Kidney (tissue), 14 donors: ENCODE measurements around the gene GAA. TPM values are rescaled to one million over a fixed set of nuclear protein-coding genes. Genes with fewer than 3 reads are reported as not detected.

Experiments used
- DNase-seq, 5 donors: peaks; one replicate each; pipeline ENCODE4 v3.0.0-alpha.2; 2013 to 2020
- FAIRE-seq: peaks from 2 replicates; lab custom pipeline; 2012; peaks lifted over from hg19 to GRCh38; lab: Jason Lieb, UNC
- H3K27ac ChIP-seq, 2 donors: one replicate each; pipeline ENCODE4 v1.7.0; 2013; ENCODE audit warnings: low read depth in 2 of 2, low read length in 2 of 2, inconsistent platforms in 1 of 2
- H3K27me3 ChIP-seq: one replicate; pipeline ENCODE4 v1.7.1; 2013; ENCODE audit warnings: low read length, inconsistent platforms; ENCODE audit not compliant: control insufficient read depth, insufficient read depth
- H3K36me3 ChIP-seq, 3 donors: one replicate each; pipeline versions ENCODE4 v1.7.0 to v1.7.1; 2013; ENCODE audit warnings: low read length in 3 of 3, control low read depth in 1 of 3, inconsistent platforms in 1 of 3; ENCODE audit not compliant: insufficient read depth in 3 of 3, control insufficient read depth in 2 of 3
- H3K4me1 ChIP-seq, 3 donors: one replicate each; pipeline versions ENCODE4 v1.7.0 to v1.7.1; 2013; ENCODE audit warnings: low read length in 3 of 3, inconsistent platforms in 1 of 3, low read depth in 1 of 3; ENCODE audit not compliant: control insufficient read depth in 2 of 3, insufficient read depth in 2 of 3
- H3K4me3 ChIP-seq, 3 donors: one replicate each; pipeline versions ENCODE4 v1.7.0 to v1.8.1; 2013; ENCODE audit warnings: low read length in 3 of 3, control low read depth in 1 of 3, inconsistent platforms in 1 of 3
- H3K9ac ChIP-seq, 3 donors: one replicate each; pipeline versions ENCODE4 v1.7.0 to v1.7.1; 2013; ENCODE audit warnings: low read length in 3 of 3, control low read depth in 1 of 3, inconsistent platforms in 1 of 3
- H3K9me3 ChIP-seq, 3 donors: one replicate each; pipeline versions ENCODE4 v1.7.0 to v1.7.1; 2013; ENCODE audit warnings: low read length in 3 of 3, control low read depth in 1 of 3, inconsistent platforms in 1 of 3; ENCODE audit not compliant: control insufficient read depth in 2 of 3, insufficient read depth in 1 of 3
- CTCF ChIP-seq: IDR thresholded peaks from 3 replicates; pipeline ENCODE4 v1.5.1; 2012; ENCODE audit warnings: mild to moderate bottlenecking, moderate library complexity, borderline replicate concordance; ENCODE audit not compliant: insufficient read depth; ENCODE audit errors: extremely low read depth
- intact Hi-C: fragments of 100-400 bp; cut with DNase I; formaldehyde crosslinking; loops from one replicate; pipeline ENCODE4 v1.11.1; 2022
- polyA plus RNA-seq: library from polyadenylated mRNA; stranded (reverse); fragments of 350-450 nt; fragmentation: Illumina TruSeq; extraction: RNeasy Lipid Tissue Mini Kit (QIAGEN cat#74804); gene quantifications from one replicate; pipeline ENCODE4 v1.2.3, GENCODE V29; 2014; ENCODE audit warnings: low read depth, low replicate concordance; ENCODE audit not compliant: insufficient read depth
- total RNA-seq: library from RNA; stranded (reverse); fragmentation: NEBNext Ultra II Directional; extraction: Animal tissue kit (Norgen Biotek cat#: 25700); gene quantifications from one replicate; pipeline ENCODE4 v1.2.1, GENCODE V29; 2021
- donor health status: control.
- donor health status: control.
- donor health status: control.
- donor health status: control.
- donor health status: control.
- donor health status: DM: yes; HTN: yes; CAD: no.
- donor health status: Normal renal cell carcinoma (clear cell type).

The GAA gene
- total and polyA plus RNA-seq, 2 donors from 2014 or later, result 62.3 to 78.7 TPM

GRCh38 chr17:80104956-80105375, 3.6 kb downstream of the GAA start:
- Histone ChIP-seq H3K27ac (no peak overlapping the region), H3K36me3 (no peaks in the 10 kb centered on the region), H3K4me1 (peaks cover 0 to 9% (median 5%) of the 10 kb centered on the region in 3 donors), H3K9me3 (no peaks in the 10 kb centered on the region), H3K9ac (no peak overlapping the region), H3K4me3 (no peak overlapping the region), H3K27me3 (no peaks in the 10 kb centered on the region)
- FAIRE-seq (no peak), DNase-seq (peak in 2 of 5 donors; percentile 59 to 60)
- no peak for TF ChIP-seq CTCF
- intact Hi-C loops, result no loop called here

GRCh38 chr17:80105762-80106161, 4.4 kb downstream of the GAA start:
- no peak overlapping the region for H3K27ac ChIP-seq
- no peaks in the 10 kb centered on the region for H3K9me3 ChIP-seq
- H3K9ac ChIP-seq, result no peak overlapping the region
- H3K4me1 ChIP-seq, result peaks cover 0 to 9% (median 5%) of the 10 kb centered on the region in 3 donors
- intact Hi-C loops, result no loop called here
- DNase-seq (peak in 3 of 5 donors; percentile 29 to 74 (median 44)), FAIRE-seq (no peak)
- TF ChIP-seq CTCF, result no peak
- no peaks in the 10 kb centered on the region for H3K27me3 ChIP-seq
- H3K36me3 ChIP-seq, result no peaks in the 10 kb centered on the region
- no peak overlapping the region for H3K4me3 ChIP-seq

- Histone ChIP-seq H3K27me3 (no peaks in the 10 kb centered on the region), H3K9me3 (no peaks in the 10 kb centered on the region), H3K27ac (no peak overlapping the region), H3K9ac (no peak overlapping the region), H3K36me3 (no peaks in the 10 kb centered on the region), H3K4me3 (no peak overlapping the region), H3K4me1 (peaks cover 0 to 9% (median 5%) of the 10 kb centered on the region in 3 donors)
- DNase-seq (peak in 4 of 5 donors; percentile 25 to 64 (median 46)), FAIRE-seq (no peak)
- no peak for TF ChIP-seq CTCF
- intact Hi-C loops, result no loop called here
These were observed 4.8 kb downstream of the GAA start for GRCh38 chr17:80106176-80106575.

GRCh38 chr17:80106751-80107150, 5.4 kb downstream of the GAA start:
- Histone ChIP-seq H3K27me3 (no peaks in the 10 kb centered on the region), H3K27ac (no peak overlapping the region), H3K4me3 (no peak overlapping the region), H3K4me1 (peaks cover 0 to 9% (median 5%) of the 10 kb centered on the region in 3 donors), H3K36me3 (no peaks in the 10 kb centered on the region), H3K9me3 (no peaks in the 10 kb centered on the region), H3K9ac (no peak overlapping the region)
- FAIRE-seq (no peak), DNase-seq (peak in 1 of 5 donors; percentile 26)
- no peak for TF ChIP-seq CTCF
- intact Hi-C loops, result no loop called here
